Tibial nerve (tissue), 4 donors: Measurements from ENCODE around the gene PRDM5. TPM values are rescaled to one million over a fixed set of nuclear protein-coding genes. Genes with fewer than 3 reads are reported as not detected.

Source experiments
- DNase-seq, 2 donors: peaks; one replicate each; pipeline ENCODE4 v3.0.0-alpha.2; 2019; ENCODE audit warnings: low spot score in 2 of 2
- H3K27ac ChIP-seq, 4 donors: fragments of 200-600 bp; sonication (generic) in 3 of 4; one replicate each; pipeline ENCODE4 v1.5.1; 2017 to 2019; ENCODE audit warnings: mild to moderate bottlenecking in 1 of 4
- H3K27me3 ChIP-seq, 2 donors: fragments of 200-600 bp; sonication (generic) in 1 of 2; one replicate each; pipeline versions ENCODE4 v1.5.1 to v1.6.0; 2017 to 2019
- H3K36me3 ChIP-seq, 3 donors: fragments of 200-600 bp; sonication (generic); one replicate each; pipeline ENCODE4 v1.5.1; 2018 to 2019
- H3K4me1 ChIP-seq, 4 donors: fragments of 200-600 bp; sonication (generic) in 3 of 4; one replicate each; pipeline ENCODE4 v1.5.1; 2017 to 2019
- H3K4me3 ChIP-seq, 4 donors: fragments of 200-600 bp; sonication (generic) in 3 of 4; one replicate each; pipeline ENCODE4 v1.5.1; 2017 to 2019; ENCODE audit warnings: mild to moderate bottlenecking in 1 of 4, moderate library complexity in 1 of 4
- H3K9me3 ChIP-seq, 4 donors: fragments of 200-600 bp; sonication (generic) in 3 of 4; one replicate each; pipeline ENCODE4 v1.5.1; 2017 to 2019
- CTCF ChIP-seq, 5 experiments: fragments of 200-600 bp in 3 of 5; fragments of 450-650 bp in 2 of 5; sonication (generic) in 3 of 5; IDR thresholded peaks; one replicate each; pipeline ENCODE4 v1.5.1; 2016 to 2019; ENCODE audit warnings: antibody characterized with exemption in 5 of 5, mild to moderate bottlenecking in 3 of 5, moderate library complexity in 2 of 5
- EP300 ChIP-seq, 2 donors: sonication (generic); formaldehyde crosslinking; IDR thresholded peaks; one replicate each; pipeline ENCODE4 v1.6.1; 2017; ENCODE audit warnings: antibody characterized with exemption in 2 of 2, mild to moderate bottlenecking in 1 of 2
- POLR2A ChIP-seq, 2 donors: fragments of 450-650 bp; IDR thresholded peaks; one replicate each; pipeline ENCODE4 v1.6.1; 2017; ENCODE audit warnings: antibody characterized with exemption in 2 of 2, mild to moderate bottlenecking in 2 of 2, moderate library complexity in 2 of 2
- WGBS, 2 donors: methylation state at CpG; one replicate each; pipeline ENCODE4 v1.1.5; 2018; 5-methylcytosine and 5-hydroxymethylcytosine counted together
- total RNA-seq, 4 donors: library from RNA; depleted of rRNA; stranded (reverse); fragments of >200 nt; gene quantifications; one replicate each; pipeline ENCODE4 v1.1.0, GENCODE V29; 2016

PRDM5 gene
- total RNA-seq, 4 donors from 2014 or later: 18.9 to 46.3 (median 31.1) TPM

- DNase-seq: no peak
- H3K36me3 ChIP-seq: no peaks in the 10 kb centered on the region
- no peak overlapping the region for H3K27ac ChIP-seq
- H3K27me3 ChIP-seq: peaks cover 0 to 2% of the 10 kb centered on the region in 2 donors
- no peak overlapping the region for H3K4me3 ChIP-seq
- H3K9me3 ChIP-seq: no peaks in the 10 kb centered on the region
- TF ChIP-seq EP300 (IDR thresholded peaks at IDR 0.05) (no peak), CTCF (IDR thresholded peaks at IDR 0.05) (no peak), POLR2A (IDR thresholded peaks at IDR 0.05) (no peak)
- no peaks in the 10 kb centered on the region for H3K4me1 ChIP-seq
- WGBS, 2 donors: 50% methylated on average over 2 of the region's 2 CpGs
Observed at GRCh38 chr4:120960656-120961267, 38.2 kb upstream of the PRDM5 start.

- H3K4me1 ChIP-seq: no peaks in the 10 kb centered on the region
- no peaks in the 10 kb centered on the region for H3K36me3 ChIP-seq
- H3K27ac ChIP-seq: no peak overlapping the region
- no peaks in the 10 kb centered on the region for H3K27me3 ChIP-seq
- peaks cover 0 to 31% (median 0%) of the 10 kb centered on the region in 4 donors for H3K9me3 ChIP-seq
- no peak for TF ChIP-seq POLR2A (IDR thresholded peaks at IDR 0.05)
- no peak for TF ChIP-seq CTCF (IDR thresholded peaks at IDR 0.05)
- TF ChIP-seq EP300 (IDR thresholded peaks at IDR 0.05): no peak
- DNase-seq: no peak
- WGBS, 2 donors: 68 to 72% methylated on average over 4 of the region's 4 CpGs
- no peak overlapping the region for H3K4me3 ChIP-seq
Observed at GRCh38 chr4:120948382-120948781, 25.9 kb upstream of the PRDM5 start.

GRCh38 chr4:120942776-120943175 lies 20.2 kb upstream of the PRDM5 start:
- Histone ChIP-seq H3K27ac (no peak overlapping the region), H3K36me3 (no peaks in the 10 kb centered on the region), H3K4me1 (no peaks in the 10 kb centered on the region), H3K9me3 (peaks cover 0 to 1% (median 0%) of the 10 kb centered on the region in 4 donors), H3K27me3 (no peaks in the 10 kb centered on the region), H3K4me3 (no peak overlapping the region)
- 56 to 58% methylated on average over 3 of the region's 3 CpGs for WGBS, 2 donors
- DNase-seq: no peak
- TF ChIP-seq CTCF (IDR thresholded peaks at IDR 0.05) (no peak), POLR2A (IDR thresholded peaks at IDR 0.05) (no peak), EP300 (IDR thresholded peaks at IDR 0.05) (no peak)

DNA sequence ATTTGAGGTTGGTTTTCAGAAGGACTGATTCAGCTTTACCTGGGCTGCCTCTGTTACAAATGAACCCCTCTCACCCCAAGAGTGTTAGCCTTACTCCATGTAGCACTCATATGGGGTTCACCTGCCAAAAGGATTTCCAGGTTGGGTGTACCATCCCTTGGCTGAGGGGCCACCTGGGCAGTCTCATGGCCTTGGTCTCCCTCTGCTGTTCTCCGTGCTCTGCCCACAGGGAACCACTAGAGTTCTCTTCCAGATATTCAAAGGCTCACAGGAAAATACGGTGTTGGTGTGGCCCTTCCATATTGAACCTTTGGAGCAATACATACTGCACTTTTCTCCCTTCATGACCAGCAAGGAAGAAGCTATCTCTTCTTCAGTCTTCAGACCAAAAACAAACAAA lies 18.0 kb upstream of the PRDM5 start:
- Histone ChIP-seq H3K4me3 (no peak overlapping the region), H3K4me1 (no peaks in the 10 kb centered on the region), H3K36me3 (no peaks in the 10 kb centered on the region), H3K27me3 (no peaks in the 10 kb centered on the region), H3K9me3 (no peaks in the 10 kb centered on the region), H3K27ac (no peak overlapping the region)
- DNase-seq: no peak
- TF ChIP-seq CTCF (IDR thresholded peaks at IDR 0.05) (no peak), POLR2A (IDR thresholded peaks at IDR 0.05) (no peak), EP300 (IDR thresholded peaks at IDR 0.05) (no peak)
- 90% methylated on average over 2 of the region's 2 CpGs for WGBS, 2 donors

DNA sequence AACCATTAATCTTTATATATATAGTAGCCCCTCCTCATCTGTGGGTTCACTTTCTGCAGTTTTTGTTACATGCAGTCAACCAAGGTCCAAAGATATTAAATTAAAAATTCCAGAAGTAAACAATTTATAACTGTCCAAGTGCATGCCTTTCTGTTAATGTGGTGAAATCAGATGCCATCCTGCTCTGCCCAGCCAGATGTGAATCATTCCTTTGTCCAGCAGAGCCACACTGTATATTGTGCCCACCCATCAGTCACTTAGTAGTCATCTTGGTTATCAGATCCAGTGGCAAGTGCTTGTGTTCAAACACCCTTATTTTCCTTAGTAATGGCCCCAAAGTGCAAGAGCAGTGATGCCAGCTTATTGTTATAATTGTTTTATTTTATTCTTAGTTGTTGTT lies 17.2 kb upstream of the PRDM5 start:
- DNase-seq: no peak
- Histone ChIP-seq H3K27ac (no peak overlapping the region), H3K4me3 (no peak overlapping the region), H3K36me3 (no peaks in the 10 kb centered on the region), H3K27me3 (no peaks in the 10 kb centered on the region), H3K9me3 (no peaks in the 10 kb centered on the region), H3K4me1 (no peaks in the 10 kb centered on the region)
- TF ChIP-seq CTCF (IDR thresholded peaks at IDR 0.05): no peak
- TF ChIP-seq POLR2A (IDR thresholded peaks at IDR 0.05): no peak
- TF ChIP-seq EP300 (IDR thresholded peaks at IDR 0.05): no peak
